GM12892 (cell line): ENCODE data around the gene GFPT2.

Experiments
- DNase-seq: peaks from one replicate; pipeline ENCODE4 v3.0.0; 2011; ENCODE audit not compliant: insufficient read length
- FAIRE-seq: peaks from 2 replicates; lab custom pipeline; 2011; peaks lifted over from hg19 to GRCh38; lab: Jason Lieb, UNC
- POLR2A ChIP-seq: IDR thresholded peaks from 2 replicates; pipeline ENCODE4 v1.6.1; 2011; ENCODE audit warnings: low read depth, low read length, control low read depth
- POLR2AphosphoS5 ChIP-seq: IDR thresholded peaks from 2 replicates; pipeline ENCODE4 v1.6.1; 2011; ENCODE audit warnings: low read depth, low read length, control low read depth
- TAF1 ChIP-seq: IDR thresholded peaks from 2 replicates; pipeline ENCODE4 v1.6.1; 2011; ENCODE audit warnings: low read depth, mild to moderate bottlenecking, control low read depth, low read length, borderline replicate concordance

GFPT2 gene

DNA sequence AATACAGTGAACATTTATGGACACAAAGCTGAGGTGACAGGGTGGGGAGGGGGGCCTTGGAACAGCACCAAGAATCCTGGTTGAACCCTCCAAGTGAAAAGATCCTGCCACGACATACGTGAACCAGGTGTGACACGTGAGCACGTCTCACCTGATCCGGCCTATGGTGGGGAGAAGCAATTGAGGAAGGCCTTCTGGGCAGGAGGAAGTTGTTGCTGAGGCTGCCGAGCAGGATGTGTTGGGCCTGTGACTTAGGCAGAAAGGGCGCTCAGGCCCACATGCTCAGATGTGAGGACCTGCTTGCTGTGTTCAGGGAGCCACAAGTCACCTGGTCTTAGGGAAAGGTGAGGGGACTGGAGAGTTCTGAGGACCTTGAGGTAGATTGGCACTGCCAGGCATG lies 58.7 kb downstream of the GFPT2 start:
- TF ChIP-seq POLR2A (no peak), TAF1 (no peak), POLR2AphosphoS5 (no peak)
- DNase-seq = no peak
- FAIRE-seq = no peak

DNA sequence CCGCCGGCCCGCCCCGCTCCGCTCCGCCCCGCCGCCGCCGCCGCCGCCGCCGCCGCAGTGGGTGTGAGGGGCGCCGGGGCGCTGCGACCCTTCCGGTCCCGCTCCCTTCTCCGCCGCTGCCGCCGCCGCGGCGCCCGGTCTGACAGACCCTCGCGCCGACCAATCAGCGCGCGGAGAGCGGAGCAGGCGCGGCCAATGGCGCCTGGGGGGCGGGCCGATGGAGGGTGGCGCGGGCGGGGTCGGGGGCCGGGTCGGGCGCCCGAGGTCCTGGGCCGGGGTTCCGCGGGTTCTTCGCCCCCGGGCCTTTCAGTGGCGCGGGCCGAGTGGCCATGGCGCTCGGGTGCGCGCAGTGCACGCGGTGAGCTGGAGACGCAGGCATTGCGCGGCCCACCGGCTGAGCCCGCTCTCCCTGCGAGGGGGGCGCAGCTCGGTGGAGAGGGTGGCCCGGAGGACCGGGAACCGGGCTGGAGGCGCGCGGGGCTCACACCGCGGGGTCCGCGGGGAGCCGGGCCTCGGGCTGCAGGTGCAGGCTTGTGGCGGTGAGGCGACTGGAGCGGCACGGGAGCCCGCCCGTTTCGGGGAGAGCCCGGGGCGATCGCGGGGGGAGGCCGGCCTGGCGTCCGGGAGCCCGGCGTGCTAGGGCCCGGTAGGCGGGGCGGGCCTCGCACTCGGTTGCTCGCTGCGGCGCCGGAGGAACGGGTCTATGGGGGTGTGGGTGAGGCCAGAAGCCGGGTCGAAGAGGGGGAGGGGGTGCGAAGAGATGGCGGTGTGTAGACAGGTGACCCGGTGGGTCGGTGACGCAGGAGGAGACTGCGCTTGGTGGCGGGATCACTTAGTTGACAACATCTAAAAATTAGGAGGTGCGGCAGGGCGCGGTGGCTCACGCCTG lies 60.9 kb downstream of the GFPT2 start, which contains the start of gene MAPK9:
Gene MAPK9, minus strand, starts transcription at position 141 of the 889 bp plus-strand sequence. CDS start 11,522 bp downstream, outside the sequence.
- DNase-seq = peak; percentile 87
- FAIRE-seq = peak; percentile 60
- TF ChIP-seq POLR2AphosphoS5 (no peak), POLR2A (peak; percentile 36; the same call in 1 of the 2 replicates)

DNA sequence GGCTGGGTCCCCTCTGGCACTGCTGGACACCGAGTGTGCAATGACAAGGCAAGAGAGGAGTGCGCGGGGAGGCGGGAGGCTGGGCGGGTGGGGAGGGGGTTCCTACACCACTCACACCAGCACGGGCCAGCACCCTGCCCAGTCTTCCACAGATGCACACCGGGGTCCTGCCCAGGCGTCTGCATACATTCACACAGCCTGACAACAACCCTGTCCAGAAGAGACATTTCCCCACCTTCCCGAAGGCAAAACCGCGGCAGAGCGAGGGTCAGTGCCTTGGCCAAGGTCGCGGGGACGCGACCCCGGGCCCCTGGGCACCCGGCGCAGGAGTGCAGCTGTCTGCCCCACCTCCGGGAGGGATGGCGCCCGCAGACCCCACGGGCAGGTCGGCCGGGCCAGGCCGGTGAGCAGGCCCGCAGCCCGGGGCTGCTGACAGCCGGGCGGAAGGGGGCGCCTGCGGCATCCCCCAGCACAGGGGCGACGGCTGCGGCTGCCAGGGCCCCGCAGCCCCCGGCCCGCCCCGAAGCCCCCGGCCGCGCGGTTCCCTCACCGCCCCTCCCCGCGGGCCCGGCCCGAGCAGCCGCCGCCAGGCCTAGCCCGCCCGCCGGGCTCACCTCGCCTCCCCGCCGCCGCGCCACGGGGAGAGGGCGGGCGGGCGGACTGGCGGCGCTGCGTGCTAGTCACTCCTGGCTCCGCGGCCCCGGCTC lies 61.7 kb downstream of the GFPT2 start:
- DNase-seq (peak; percentile 43), FAIRE-seq (no peak)
- TF ChIP-seq POLR2A (no peak), POLR2AphosphoS5 (no peak), TAF1 (no peak)

DNA sequence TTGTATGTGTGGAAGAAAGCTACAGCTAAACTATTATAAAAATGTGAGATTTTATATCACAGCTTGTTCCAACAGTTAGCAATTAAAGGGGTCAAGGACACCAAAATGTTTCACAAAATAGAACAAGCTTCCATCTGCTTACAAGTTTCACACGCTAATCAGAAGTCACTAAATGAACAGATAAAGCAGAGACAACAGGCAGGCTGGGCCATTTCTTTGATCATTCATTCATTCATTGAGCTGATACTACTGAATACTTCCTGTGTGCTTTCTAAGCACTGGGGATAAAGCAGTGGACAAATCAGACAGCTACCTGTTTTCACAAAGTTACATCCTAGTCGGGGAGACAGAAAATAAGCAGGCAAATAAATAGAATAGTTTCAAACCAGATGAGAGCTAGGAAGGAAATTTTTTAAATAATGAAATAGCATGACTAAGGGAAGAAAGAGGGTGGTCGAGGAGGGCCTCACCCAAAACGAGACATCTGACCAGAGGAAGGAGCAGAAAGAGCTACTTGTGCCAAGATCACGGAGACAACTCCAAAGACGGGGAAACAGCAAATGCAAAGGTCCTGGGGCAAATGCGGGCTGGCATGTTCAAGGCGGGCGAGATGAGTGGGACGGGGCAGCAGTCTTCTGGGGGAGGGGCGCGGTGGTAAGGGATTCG lies 62.4 kb downstream of the GFPT2 start:
- TF ChIP-seq POLR2A (no peak), TAF1 (no peak), POLR2AphosphoS5 (no peak)
- DNase-seq = no peak
- no peak for FAIRE-seq

DNA sequence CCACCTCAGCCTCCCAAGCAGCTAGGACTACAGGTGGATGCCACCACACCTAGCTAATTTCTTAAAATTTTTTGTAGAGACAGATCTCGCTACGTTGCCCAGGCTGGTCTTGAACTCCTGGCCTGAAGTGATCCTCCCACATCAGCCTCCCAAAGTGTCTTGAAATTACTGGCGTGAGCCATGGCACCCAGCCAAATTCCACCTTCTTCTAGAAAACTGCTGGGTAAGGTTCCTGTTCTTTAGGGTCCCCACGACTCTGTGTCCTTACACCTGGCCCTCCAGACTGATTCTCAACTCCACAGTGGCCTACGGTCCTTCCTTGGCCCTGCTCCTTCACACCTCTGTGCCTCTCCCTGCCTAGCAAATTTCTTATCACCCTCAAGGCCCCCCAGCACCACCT lies 63.2 kb downstream of the GFPT2 start:
- no peak for DNase-seq
- TF ChIP-seq POLR2A = no peak
- TF ChIP-seq TAF1 = no peak
- no peak for TF ChIP-seq POLR2AphosphoS5
- FAIRE-seq = no peak

DNA sequence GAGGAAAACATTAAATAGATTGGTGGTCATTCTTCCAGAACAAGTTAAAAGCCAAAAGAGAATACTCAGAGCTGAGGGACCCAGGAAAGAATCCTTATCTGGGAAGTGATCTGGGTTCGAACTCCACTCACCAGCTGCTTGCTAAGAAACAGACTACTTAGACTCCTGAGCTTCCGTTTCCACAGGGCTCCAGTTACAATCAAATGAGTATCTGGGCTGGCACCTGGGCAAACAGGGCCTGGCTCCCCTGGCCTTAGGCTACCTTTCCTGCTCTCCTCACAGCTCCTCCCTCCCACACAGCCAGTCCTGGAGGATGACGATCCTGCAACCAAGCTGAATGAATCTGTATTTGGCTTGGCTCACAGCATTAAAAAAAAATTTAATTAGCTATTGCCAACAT lies 63.7 kb downstream of the GFPT2 start:
- TF ChIP-seq POLR2A (no peak), POLR2AphosphoS5 (no peak), TAF1 (no peak)
- FAIRE-seq (no peak), DNase-seq (no peak)

DNA sequence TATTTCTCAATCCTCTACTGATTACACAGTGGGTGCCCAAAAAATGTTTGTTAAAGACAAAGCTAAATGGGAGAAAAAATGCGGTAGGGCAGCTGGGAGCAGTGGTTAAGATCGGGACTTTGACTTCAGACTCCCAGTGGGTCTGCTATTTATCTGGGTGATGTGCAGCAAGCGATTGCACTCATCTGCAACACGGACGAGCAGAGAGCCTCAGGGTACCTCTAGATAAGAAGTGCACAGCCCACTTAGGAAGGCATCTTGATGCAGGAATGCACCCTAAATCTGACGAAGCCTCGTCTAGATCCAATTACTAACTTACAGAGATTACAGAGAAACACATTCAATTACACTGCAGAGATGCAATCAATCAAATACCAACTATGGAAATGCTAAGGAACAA lies 65.3 kb downstream of the GFPT2 start:
- DNase-seq = no peak
- TF ChIP-seq POLR2A (no peak), POLR2AphosphoS5 (no peak), TAF1 (no peak)
- FAIRE-seq = no peak

DNA sequence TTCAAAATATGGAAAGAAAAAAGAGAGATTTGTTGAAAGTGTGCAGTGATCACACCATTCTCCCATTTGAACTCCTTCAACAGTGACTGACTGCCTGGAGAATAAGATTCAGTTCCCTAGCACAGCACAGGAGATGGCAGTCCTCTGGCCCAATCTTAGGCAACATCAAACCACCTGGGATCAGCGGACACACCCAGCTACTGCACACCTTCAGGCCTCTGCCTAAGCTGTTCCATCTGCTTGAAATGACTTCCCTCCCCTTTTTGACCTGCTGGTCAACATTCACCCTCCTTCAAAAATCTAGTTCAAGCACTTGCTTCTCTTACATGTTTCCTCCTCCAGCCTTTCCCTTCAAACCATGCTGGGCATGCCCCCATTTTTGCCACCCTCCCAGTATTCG lies 65.7 kb downstream of the GFPT2 start:
- DNase-seq = no peak
- FAIRE-seq = no peak
- no peak for TF ChIP-seq POLR2AphosphoS5
- TF ChIP-seq POLR2A = no peak
- TF ChIP-seq TAF1 = no peak

DNA sequence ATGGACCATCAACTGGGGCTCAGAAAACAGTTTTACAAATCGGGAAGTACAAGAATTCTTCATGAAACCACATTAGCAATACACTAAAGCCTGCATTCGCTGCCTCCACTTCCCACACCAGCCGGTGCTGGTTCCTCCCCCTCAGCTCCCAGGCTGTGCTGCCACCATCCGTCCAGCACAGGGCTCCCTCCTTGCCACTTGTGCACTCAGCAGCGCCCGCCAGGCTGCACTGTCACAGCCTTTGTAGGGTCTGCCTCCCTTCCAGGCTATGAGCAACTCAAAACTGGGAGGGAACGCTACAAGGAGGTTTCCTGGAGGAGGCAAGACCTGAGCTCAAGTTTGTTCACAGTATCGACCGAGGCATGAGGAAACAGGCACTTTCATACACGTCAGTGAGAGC lies 69.0 kb downstream of the GFPT2 start:
- TF ChIP-seq TAF1 (no peak), POLR2AphosphoS5 (no peak), POLR2A (no peak)
- FAIRE-seq = no peak

DNA sequence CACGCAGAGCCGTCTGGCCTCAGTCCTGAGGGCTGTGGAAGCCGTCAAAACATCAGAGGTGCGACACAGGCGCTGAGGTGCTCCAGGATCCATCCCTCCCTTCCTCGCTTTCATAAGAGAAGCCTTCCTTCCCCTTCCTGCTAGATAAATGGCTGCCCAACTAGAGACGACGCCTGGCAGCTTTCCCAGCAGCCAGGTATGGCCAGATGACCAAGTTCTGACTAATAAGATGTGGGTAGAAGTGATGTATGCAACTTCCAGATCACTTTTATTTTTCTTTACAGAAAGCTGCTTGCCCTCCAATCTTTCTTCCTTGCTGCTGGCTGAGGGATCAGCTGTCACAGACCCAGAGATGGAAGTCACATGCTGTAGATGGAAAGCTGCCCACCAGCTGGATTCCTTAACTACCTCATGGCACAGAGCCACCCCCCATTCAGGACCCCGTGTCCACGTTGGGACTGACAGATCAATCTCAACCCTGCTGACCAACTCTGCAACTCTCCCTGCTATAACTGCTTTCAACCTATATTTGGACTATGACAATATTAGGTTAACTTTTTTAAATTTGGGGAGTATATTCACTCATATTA lies 70.0 kb downstream of the GFPT2 start:
- DNase-seq (no peak), FAIRE-seq (no peak)
- TF ChIP-seq TAF1 (no peak), POLR2A (no peak), POLR2AphosphoS5 (no peak)

More for the DNA sequence above, 69.0 kb downstream of the GFPT2 start:
- DNase-seq = no peak

DNA sequence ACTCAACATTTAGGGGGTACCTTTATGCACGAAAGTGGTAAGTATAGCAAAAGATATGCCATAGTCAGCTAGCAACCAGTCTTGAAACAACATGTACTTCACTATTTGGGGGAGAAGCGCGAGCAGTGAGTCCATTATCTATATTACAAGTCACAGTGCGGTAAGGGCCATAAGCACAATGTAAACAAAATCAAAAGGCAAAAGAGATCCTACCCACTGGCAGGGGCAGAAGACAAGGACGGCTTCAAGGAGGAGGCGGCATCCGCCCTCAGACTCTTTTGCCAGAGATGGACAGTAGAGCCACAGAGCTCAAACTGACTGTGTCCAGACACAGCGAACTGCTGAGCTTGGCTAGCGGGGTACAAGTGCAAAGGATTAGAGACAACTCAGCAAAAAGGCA lies 70.9 kb downstream of the GFPT2 start:
- no peak for FAIRE-seq
- no peak for DNase-seq
- TF ChIP-seq POLR2A (no peak), POLR2AphosphoS5 (no peak), TAF1 (no peak)

DNA sequence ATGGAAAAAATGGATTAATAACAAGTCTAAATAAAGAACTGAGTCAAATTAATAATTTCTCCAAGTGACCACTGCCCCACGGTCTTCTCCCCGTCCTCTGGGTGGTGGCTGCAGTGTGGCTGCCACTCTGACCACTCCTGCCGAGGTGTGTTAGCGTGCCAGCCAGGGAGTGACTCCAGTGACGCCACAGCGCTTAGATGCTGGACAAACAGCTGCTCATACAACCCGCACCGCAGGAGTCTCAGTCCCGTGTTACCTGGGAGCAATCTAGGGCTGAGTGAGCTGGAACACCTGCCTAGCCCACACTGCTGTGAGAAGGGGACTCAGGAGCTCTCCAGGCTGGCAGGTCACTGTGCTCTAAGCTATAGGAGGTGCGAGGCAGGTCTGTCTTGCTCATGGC lies 71.4 kb downstream of the GFPT2 start:
- no peak for TF ChIP-seq TAF1
- no peak for TF ChIP-seq POLR2AphosphoS5
- no peak for TF ChIP-seq POLR2A
- FAIRE-seq = no peak
- no peak for DNase-seq
